ENCODE data around the gene HNRNPF.

GRCh38 chr10:43392748-43393147 lies 16.2 kb downstream of the HNRNPF start:
- TF ChIP-seq CTCF (IDR thresholded peaks at IDR 0.05) (no peak), POLR2A (IDR thresholded peaks at IDR 0.05) (no peak)

All from esophagus squamous epithelium (tissue), 4 donors.